HepG2 (cell line): ENCODE data around the gene SPEM2. TPM values are rescaled to one million over a fixed set of nuclear protein-coding genes. Genes with fewer than 3 reads are reported as not detected.

ENCODE experiments used
- ATRX ChIP-seq: sonication (generic); formaldehyde crosslinking; IDR thresholded peaks from 2 replicates; pipeline ENCODE4 v1.4.0; 2020; ENCODE audit warnings: missing genetic modification reagents, borderline replicate concordance
- CTCF ChIP-seq: sonication (generic); formaldehyde crosslinking; IDR thresholded peaks from 2 replicates; pipeline ENCODE4 v1.5.0; 2020; ENCODE audit warnings: mild to moderate bottlenecking, missing genetic modification reagents, moderate library complexity
- FOSL2 ChIP-seq: sonication (generic); formaldehyde crosslinking; IDR thresholded peaks from 2 replicates; pipeline ENCODE4 v1.4.0; 2020; ENCODE audit warnings: missing genetic modification reagents
- HDAC1 ChIP-seq: sonication (generic); formaldehyde crosslinking; IDR thresholded peaks from 2 replicates; pipeline ENCODE4 v1.5.1; 2020; ENCODE audit warnings: mild to moderate bottlenecking, missing genetic modification reagents
- KDM2A ChIP-seq: sonication (generic); formaldehyde crosslinking; IDR thresholded peaks from 2 replicates; pipeline ENCODE4 v1.4.0; 2020; ENCODE audit warnings: low read depth, missing genetic modification reagents, borderline replicate concordance
- MED1 ChIP-seq: sonication (generic); formaldehyde crosslinking; IDR thresholded peaks from 2 replicates; pipeline ENCODE4 v1.4.0; 2020; ENCODE audit warnings: missing genetic modification reagents
- MXI1 ChIP-seq: IDR thresholded peaks from 3 replicates; pipeline ENCODE4 v1.6.1; 2012; ENCODE audit warnings: low read depth, low read length, inconsistent platforms, borderline replicate concordance
- NR0B2 ChIP-seq: sonication (generic); formaldehyde crosslinking; IDR thresholded peaks from 2 replicates; pipeline ENCODE4 v1.4.0; 2020; ENCODE audit warnings: mild to moderate bottlenecking, missing genetic modification reagents
- TFDP2 ChIP-seq: sonication (generic); formaldehyde crosslinking; IDR thresholded peaks from 2 replicates; pipeline ENCODE4 v1.4.0; 2020; ENCODE audit warnings: missing genetic modification reagents
- THAP11 ChIP-seq: IDR thresholded peaks from 2 replicates; pipeline ENCODE4 v1.6.1; 2016; ENCODE audit warnings: missing biosample characterization, missing genetic modification reagents
- XRCC5 ChIP-seq: fragments of 200-400 bp; formaldehyde crosslinking; optimal IDR thresholded peaks from 2 replicates; pipeline ENCODE3; 2017; ENCODE audit warnings: mild to moderate bottlenecking, low read length
- ZNF30 ChIP-seq: sonication (generic); formaldehyde crosslinking; IDR thresholded peaks from 2 replicates; pipeline ENCODE4 v1.5.0; 2020; ENCODE audit warnings: mild to moderate bottlenecking, missing genetic modification reagents
- ZNF598 ChIP-seq: sonication (generic); formaldehyde crosslinking; IDR thresholded peaks from 2 replicates; pipeline ENCODE4 v1.5.1; 2020; ENCODE audit warnings: mild to moderate bottlenecking, missing genetic modification reagents, borderline replicate concordance
- ZNF776 ChIP-seq: sonication (generic); formaldehyde crosslinking; IDR thresholded peaks from 2 replicates; pipeline ENCODE4 v1.4.0; 2020; ENCODE audit warnings: mild to moderate bottlenecking, missing genetic modification reagents
- ZNF790 ChIP-seq: sonication (generic); formaldehyde crosslinking; IDR thresholded peaks from 2 replicates; pipeline ENCODE4 v1.8.0; 2022; ENCODE audit warnings: missing genetic modification reagents, mild to moderate bottlenecking, borderline replicate concordance
- polyA plus RNA-seq, 8 experiments: library from polyadenylated mRNA; depleted of rRNA in 3 of 8; stranded (reverse) in 7 of 8; unstranded in 1 of 8; fragments of >200 nt; fragmentation: Illumina TruSeq in 4 of 8; extraction: Trizol in 4 of 8; gene quantifications; 2 replicates each; pipeline versions ENCODE4 v1.2.1 to v1.2.3, GENCODE V29; 2011 to 2016; ENCODE audit warnings: low read depth in 4 of 8, missing spikeins in 1 of 8, mixed read lengths in 1 of 8; ENCODE audit not compliant: insufficient read depth in 1 of 8
- total RNA-seq, 5 experiments: library from RNA; depleted of rRNA; stranded (reverse); fragments of >200 nt; fragmentation: Illumina TruSeq; extraction: Trizol; gene quantifications; 2 replicates each; pipeline ENCODE4 v1.2.3, GENCODE V29; 2016; ENCODE audit warnings: low read depth in 1 of 5
- TF ChIP-seq, protein P1 (sequence below): sonication (generic); formaldehyde crosslinking; IDR thresholded peaks from 2 replicates; pipeline ENCODE4 v1.4.0; 2020; ENCODE audit warnings: missing genetic modification reagents, mild to moderate bottlenecking, borderline replicate concordance
- TF ChIP-seq, protein P2 (sequence below): sonication (generic); formaldehyde crosslinking; IDR thresholded peaks from 2 replicates; pipeline ENCODE4 v1.4.0; 2020; ENCODE audit warnings: missing genetic modification reagents
- TF ChIP-seq, protein P3 (sequence below), 2 experiments: sonication (generic) in 1 of 2; formaldehyde crosslinking in 1 of 2; IDR thresholded peaks; 2 replicates each; pipeline versions ENCODE4 v1.4.0 to v1.6.1; 2018 to 2020; ENCODE audit warnings: missing genetic modification reagents in 2 of 2, borderline replicate concordance in 1 of 2, low read depth in 1 of 2, mild to moderate bottlenecking in 1 of 2, missing biosample characterization in 1 of 2

SPEM2 gene
- total and polyA plus RNA-seq, 2 of the 13 experiments (the other 11 are each of a cell fraction or from before 2014, with no cell fraction given) = not detected

- TF ChIP-seq ZNF598 (CRISPR knock-in tag) (no peak), TFDP2 (CRISPR knock-in tag) (0 out of 2 replicates have a peak, but pooled peaks have one; percentile 40), MXI1 (peak; percentile 58; the same call in 1 of the 3 replicates), CTCF (CRISPR knock-in tag) (peak; percentile 81), FOSL2 (CRISPR knock-in tag) (no peak), ATRX (CRISPR knock-in tag) (no peak), THAP11 (CRISPR knock-in tag) (peak; percentile 62), HDAC1 (CRISPR knock-in tag) (peak; percentile 55; the same call in 1 of the 2 replicates), XRCC5 (peak; percentile 76), ZNF776 (peak; percentile 63; the same call in 1 of the 2 replicates), ZNF790 (CRISPR knock-in tag) (no peak), MED1 (CRISPR knock-in tag) (peak; percentile 33; the same call in 1 of the 2 replicates), KDM2A (CRISPR knock-in tag) (peak; percentile 39; the same call in 1 of the 2 replicates), ZNF30 (CRISPR knock-in tag) (no peak), NR0B2 (CRISPR knock-in tag) (0 out of 2 replicates have a peak, but pooled peaks have one; percentile 43)
- TF ChIP-seq, protein P1, sequence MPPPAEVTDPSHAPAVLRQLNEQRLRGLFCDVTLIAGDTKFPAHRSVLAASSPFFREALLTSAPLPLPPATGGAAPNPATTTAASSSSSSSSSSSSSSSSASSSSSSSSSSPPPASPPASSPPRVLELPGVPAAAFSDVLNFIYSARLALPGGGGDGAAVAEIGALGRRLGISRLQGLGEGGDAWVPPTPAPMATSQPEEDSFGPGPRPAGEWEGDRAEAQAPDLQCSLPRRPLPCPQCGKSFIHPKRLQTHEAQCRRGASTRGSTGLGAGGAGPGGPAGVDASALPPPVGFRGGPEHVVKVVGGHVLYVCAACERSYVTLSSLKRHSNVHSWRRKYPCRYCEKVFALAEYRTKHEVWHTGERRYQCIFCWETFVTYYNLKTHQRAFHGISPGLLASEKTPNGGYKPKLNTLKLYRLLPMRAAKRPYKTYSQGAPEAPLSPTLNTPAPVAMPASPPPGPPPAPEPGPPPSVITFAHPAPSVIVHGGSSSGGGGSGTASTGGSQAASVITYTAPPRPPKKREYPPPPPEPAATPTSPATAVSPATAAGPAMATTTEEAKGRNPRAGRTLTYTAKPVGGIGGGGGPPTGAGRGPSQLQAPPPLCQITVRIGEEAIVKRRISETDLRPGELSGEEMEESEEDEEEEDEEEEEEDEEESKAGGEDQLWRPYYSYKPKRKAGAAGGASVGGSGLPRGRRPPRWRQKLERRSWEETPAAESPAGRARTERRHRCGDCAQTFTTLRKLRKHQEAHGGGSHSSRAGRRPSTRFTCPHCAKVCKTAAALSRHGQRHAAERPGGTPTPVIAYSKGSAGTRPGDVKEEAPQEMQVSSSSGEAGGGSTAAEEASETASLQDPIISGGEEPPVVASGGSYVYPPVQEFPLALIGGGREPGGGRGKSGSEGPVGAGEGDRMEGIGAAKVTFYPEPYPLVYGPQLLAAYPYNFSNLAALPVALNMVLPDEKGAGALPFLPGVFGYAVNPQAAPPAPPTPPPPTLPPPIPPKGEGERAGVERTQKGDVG (CRISPR knock-in tag) = no peak
- TF ChIP-seq, protein P2, sequence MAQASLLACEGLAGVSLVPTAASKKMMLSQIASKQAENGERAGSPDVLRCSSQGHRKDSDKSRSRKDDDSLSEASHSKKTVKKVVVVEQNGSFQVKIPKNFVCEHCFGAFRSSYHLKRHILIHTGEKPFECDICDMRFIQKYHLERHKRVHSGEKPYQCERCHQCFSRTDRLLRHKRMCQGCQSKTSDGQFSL (CRISPR knock-in tag) = no peak
- TF ChIP-seq, protein P3, sequence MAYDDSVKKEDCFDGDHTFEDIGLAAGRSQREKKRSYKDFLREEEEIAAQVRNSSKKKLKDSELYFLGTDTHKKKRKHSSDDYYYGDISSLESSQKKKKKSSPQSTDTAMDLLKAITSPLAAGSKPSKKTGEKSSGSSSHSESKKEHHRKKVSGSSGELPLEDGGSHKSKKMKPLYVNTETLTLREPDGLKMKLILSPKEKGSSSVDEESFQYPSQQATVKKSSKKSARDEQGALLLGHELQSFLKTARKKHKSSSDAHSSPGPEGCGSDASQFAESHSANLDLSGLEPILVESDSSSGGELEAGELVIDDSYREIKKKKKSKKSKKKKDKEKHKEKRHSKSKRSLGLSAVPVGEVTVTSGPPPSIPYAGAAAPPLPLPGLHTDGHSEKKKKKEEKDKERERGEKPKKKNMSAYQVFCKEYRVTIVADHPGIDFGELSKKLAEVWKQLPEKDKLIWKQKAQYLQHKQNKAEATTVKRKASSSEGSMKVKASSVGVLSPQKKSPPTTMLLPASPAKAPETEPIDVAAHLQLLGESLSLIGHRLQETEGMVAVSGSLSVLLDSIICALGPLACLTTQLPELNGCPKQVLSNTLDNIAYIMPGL (CRISPR knock-in tag; IDR thresholded peaks at IDR 0.05; ENCODE audit: borderline replicate concordance in 1 of 2, low read depth in 1 of 2) = peak; percentile 76 to 81
Measured at GRCh38 chr17:7436556-7437368, 11.3 kb downstream of the SPEM2 start (continued).
